K562 (cell line): ENCODE measurements around the gene ARHGAP24. TPM values are rescaled to one million over a fixed set of nuclear protein-coding genes. Genes with fewer than 3 reads are reported as not detected.

Experiments used
- ATAC-seq: fragments of 200-7000 bp; cut with Tn5 transposase; 3 replicates; pipeline ENCODE4 v1.9.1; 2020; ENCODE audit warnings: moderate library complexity
- BruUV-seq: library from RNA; stranded (reverse); fragments of 400-500 nt; replicated peaks from 2 replicates; lab custom pipeline; 2021; lab: Mats Ljungman, UMichigan
- CTCF ChIA-PET: fragments of 300-600 bp; formaldehyde crosslinking; extraction: SDS; loops from one replicate; lab custom pipeline; 2021; ENCODE audit warnings: low intra/inter-chr PET ratio; lab: Yijun Ruan, JAX
- POLR2A ChIA-PET: fragments of 300-600, 350-650 bp; sonication (Branson Sonifier 250); formaldehyde crosslinking; extraction: SDS; loops from one replicate; lab custom pipeline; 2021; ENCODE audit warnings: antibody characterized with exemption, inconsistent platforms; lab: Yijun Ruan, JAX
- DNase-seq, 4 experiments: peaks; one replicate each; pipeline versions ENCODE4 v3.0.0 to v3.0.0-alpha.2; 2011 to 2018; ENCODE audit warnings: low spot score in 3 of 4, mixed read lengths in 3 of 4; ENCODE audit errors: extremely low read depth in 1 of 4
- FAIRE-seq: peaks from 2 replicates; lab custom pipeline; 2011; peaks lifted over from hg19 to GRCh38; lab: Jason Lieb, UNC
- H2AFZ ChIP-seq: 2 replicates; pipeline ENCODE4 v1.6.0; 2011; ENCODE audit warnings: low read depth, low read length, control low read depth, inconsistent platforms
- H3K27ac ChIP-seq: fragments of 200-600 bp; 3 replicates; pipeline ENCODE4 v1.8.0; 2011; ENCODE audit warnings: low read depth, mild to moderate bottlenecking, control low read depth, inconsistent platforms, low read length, moderate library complexity, mixed read lengths; ENCODE audit errors: extremely low read depth
- H3K27me3 ChIP-seq, 2 experiments: fragments of 300-600 bp in 1 of 2; 2 replicates in 1 of 2; 3 replicates in 1 of 2; pipeline versions ENCODE4 v1.6.0 to v1.8.0; 2011; ENCODE audit warnings: inconsistent platforms in 2 of 2, low read length in 2 of 2, mild to moderate bottlenecking in 1 of 2, mixed read lengths in 1 of 2, moderate library complexity in 1 of 2; ENCODE audit not compliant: control insufficient read depth in 2 of 2, insufficient read depth in 2 of 2
- H3K36me3 ChIP-seq: fragments of 300-600 bp; 3 replicates; pipeline ENCODE4 v1.8.0; 2011; ENCODE audit warnings: mild to moderate bottlenecking, low read length, inconsistent platforms; ENCODE audit not compliant: control insufficient read depth, insufficient read depth
- H3K4me1 ChIP-seq, 2 experiments: fragments of 200-600 bp in 1 of 2; replicated peaks in 1 of 2; 2 replicates in 1 of 2; 3 replicates in 1 of 2; pipeline versions ENCODE4 v1.5.1 to v1.8.0; 2011; ENCODE audit warnings: inconsistent platforms in 2 of 2, low read length in 2 of 2, mild to moderate bottlenecking in 1 of 2, mixed read lengths in 1 of 2, moderate library complexity in 1 of 2; ENCODE audit not compliant: control insufficient read depth in 2 of 2, insufficient read depth in 2 of 2
- H3K4me2 ChIP-seq: 2 replicates; pipeline ENCODE4 v1.6.1; 2011; ENCODE audit warnings: low read length, control low read depth, inconsistent platforms, mixed read lengths; ENCODE audit not compliant: insufficient read depth
- H3K4me3 ChIP-seq: fragments of 200-600 bp; sonication (generic), shearing (Covaris generic); 2 replicates; pipeline ENCODE4 v1.5.1; 2016; ENCODE audit warnings: control low read depth, inconsistent platforms
- H3K79me2 ChIP-seq: fragments of 200-600 bp; 3 replicates; pipeline ENCODE4 v1.8.0; 2011; ENCODE audit warnings: low read length, inconsistent platforms; ENCODE audit not compliant: control insufficient read depth, insufficient read depth
- H3K9ac ChIP-seq, 2 experiments: 2 replicates each; pipeline versions ENCODE4 v1.6.0 to v1.6.1; 2011; ENCODE audit warnings: low read depth in 2 of 2, low read length in 2 of 2, control low read depth in 1 of 2, inconsistent platforms in 1 of 2, mild to moderate bottlenecking in 1 of 2, mixed read lengths in 1 of 2; ENCODE audit not compliant: insufficient read depth in 1 of 2
- H3K9me1 ChIP-seq: one replicate; pipeline ENCODE4 v1.6.0; 2011; ENCODE audit warnings: inconsistent platforms, mild to moderate bottlenecking, low read length, moderate library complexity; ENCODE audit not compliant: control insufficient read depth, insufficient read depth
- H3K9me3 ChIP-seq: replicated peaks from 2 replicates; pipeline ENCODE4 v1.5.1; 2011; ENCODE audit warnings: low read depth, low read length, inconsistent platforms; ENCODE audit not compliant: control insufficient read depth, insufficient read depth
- H4K20me1 ChIP-seq: replicated peaks from 2 replicates; pipeline ENCODE4 v1.6.1; 2011; ENCODE audit warnings: low read length, inconsistent platforms, mixed read lengths; ENCODE audit not compliant: control insufficient read depth, insufficient read depth
- ATF1 ChIP-seq, 2 experiments: fragments of 450-650 bp in 1 of 2; IDR thresholded peaks; 2 replicates each; pipeline ENCODE4 v1.6.1; 2016; ENCODE audit warnings: missing compliant biosample characterization in 1 of 2, missing genetic modification characterization in 1 of 2
- NCOA6 ChIP-seq: fragments of 450-650 bp; IDR thresholded peaks from 2 replicates; pipeline ENCODE4 v1.6.1; 2017; ENCODE audit warnings: mild to moderate bottlenecking
- POLR2AphosphoS5 ChIP-seq: IDR thresholded peaks from 2 replicates; pipeline ENCODE4 v1.6.1; 2011; ENCODE audit warnings: mild to moderate bottlenecking, low read depth, low read length, moderate library complexity; ENCODE audit not compliant: control insufficient read depth, insufficient read depth
- THAP7 ChIP-seq: fragments of 250-450 bp; sonication (Bioruptor Pico); IDR thresholded peaks from 2 replicates; pipeline ENCODE4 v1.5.0; 2021
- TSC22D4 ChIP-seq: fragments of 450-650 bp; IDR thresholded peaks from 2 replicates; pipeline ENCODE4 v1.6.1; 2016; ENCODE audit warnings: missing genetic modification characterization, missing biosample characterization, control low read depth
- U2AF1 ChIP-seq: fragments of 200-400 bp; formaldehyde crosslinking; optimal IDR thresholded peaks from 2 replicates; pipeline ENCODE3; 2017; ENCODE audit warnings: mild to moderate bottlenecking, low read depth, low read length, moderate library complexity
- U2AF2 ChIP-seq: fragments of 200-400 bp; formaldehyde crosslinking; optimal IDR thresholded peaks from 2 replicates; pipeline ENCODE3; 2017; ENCODE audit warnings: low read depth, mild to moderate bottlenecking, low read length
- ZBED1 ChIP-seq: IDR thresholded peaks from 2 replicates; pipeline ENCODE4 v1.6.1; 2014
- ZFP30 ChIP-seq: fragments of 250-450 bp; sonication (Bioruptor Pico); IDR thresholded peaks from 2 replicates; pipeline ENCODE4 v1.8.0; 2022; ENCODE audit warnings: moderate library complexity, mild to moderate bottlenecking, inconsistent platforms, borderline replicate concordance
- ZNF511 ChIP-seq: sonication (generic); formaldehyde crosslinking; IDR thresholded peaks from 2 replicates; pipeline ENCODE4 v1.8.0; 2022; ENCODE audit warnings: mild to moderate bottlenecking, missing genetic modification reagents
- WGBS: fragments of 100-300 bp; shearing (Covaris generic); methylation state at CpG from one replicate; pipeline ENCODE4 v1.1.6; 2016; ENCODE audit warnings: low coverage, mixed read lengths; ENCODE audit not compliant: insufficient coverage; ENCODE audit errors: missing lambda C conversion rate; 5-methylcytosine and 5-hydroxymethylcytosine counted together
- in situ Hi-C: fragments of 300-500 bp; cut with MboI; formaldehyde crosslinking; loops from 4 replicates; pipeline ENCODE4 v1.15.0; 2018; ENCODE audit warnings: inconsistent platforms, mixed read lengths
- intact Hi-C: fragments of 100-400 bp; cut with micrococcal nuclease; formaldehyde crosslinking; loops from 2 replicates; pipeline ENCODE4 v1.14.2; 2022
- polyA plus RNA-seq, 8 experiments: library from polyadenylated mRNA; depleted of rRNA in 4 of 8; stranded (reverse) in 5 of 8; unstranded in 3 of 8; fragments of >200 nt; fragmentation: Nextera tagmentation in 2 of 8; fragmentation: Illumina TruSeq in 1 of 8; extraction: Ambion mirVana in 2 of 8; extraction: Trizol in 1 of 8; gene quantifications; 2 replicates each; pipeline versions ENCODE4 v1.2.1 to v1.2.3, GENCODE V29; 2011 to 2014; ENCODE audit warnings: inconsistent platforms in 1 of 8, missing spikeins in 1 of 8
- total RNA-seq, 7 experiments: library from RNA; depleted of rRNA in 6 of 7; stranded (reverse); fragments of >200 nt in 6 of 7; fragmentation: Illumina TruSeq in 2 of 7; extraction: Trizol in 2 of 7; gene quantifications; 2 replicates each; pipeline versions ENCODE4 v1.2.1 to v1.2.3, GENCODE V29; 2011 to 2021; ENCODE audit warnings: low replicate concordance in 1 of 7

Gene ARHGAP24
- total and polyA plus RNA-seq, 9 of the 15 experiments (the other 6 are each of a cell fraction or from before 2014, with no cell fraction given), result 8.0 to 22.6 (median 14.0) TPM

DNA sequence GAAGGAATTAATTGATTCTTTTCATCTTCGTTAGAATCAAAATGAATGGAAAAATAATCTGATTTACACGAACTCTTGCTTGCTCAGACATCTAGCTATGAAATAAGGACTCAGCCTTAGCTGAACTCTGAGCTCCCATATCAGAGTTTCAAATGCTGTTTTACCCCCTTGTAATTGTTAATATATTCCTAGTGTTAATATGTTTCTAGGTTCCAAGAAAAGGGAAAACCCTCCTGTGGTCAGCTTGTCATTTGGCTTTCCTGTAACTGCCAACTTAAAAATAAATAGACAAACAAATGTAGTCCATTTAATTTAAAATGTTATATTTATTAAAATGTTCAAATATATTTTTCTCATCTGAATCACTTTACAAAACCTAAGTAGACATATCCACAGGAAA lies 432.1 kb downstream of the ARHGAP24 start:
- no peak overlapping the region for H3K4me3 ChIP-seq
- intact Hi-C loops (no loop called here), in situ Hi-C loops (no loop called here)
- no peaks in the 10 kb centered on the region for H3K27me3 ChIP-seq
- BruUV-seq, result no TSS peak
- H3K79me2 ChIP-seq, result no peaks in the 10 kb centered on the region
- FAIRE-seq (no peak), DNase-seq (no peak), ATAC-seq (no peak)
- H3K4me2 ChIP-seq, result no peak overlapping the region
- WGBS, result 35% methylated on average over 2 of the region's 2 CpGs
- no peak overlapping the region for H3K9ac ChIP-seq
- ChIA-PET CTCF (no interaction called here), POLR2A (no interaction called here)
- H3K9me3 ChIP-seq, result no peaks in the 10 kb centered on the region
- peaks cover 0 to 4% of the 10 kb centered on the region in 2 experiments; a peak in 1 of 5 replicates for H3K4me1 ChIP-seq
- no peaks in the 10 kb centered on the region for H3K36me3 ChIP-seq
- no peak overlapping the region for H2AFZ ChIP-seq
- TF ChIP-seq U2AF1, result no peak
- no peaks in the 10 kb centered on the region for H4K20me1 ChIP-seq
- H3K27ac ChIP-seq, result no peak overlapping the region
- H3K9me1 ChIP-seq, result no peaks in the 10 kb centered on the region

DNA sequence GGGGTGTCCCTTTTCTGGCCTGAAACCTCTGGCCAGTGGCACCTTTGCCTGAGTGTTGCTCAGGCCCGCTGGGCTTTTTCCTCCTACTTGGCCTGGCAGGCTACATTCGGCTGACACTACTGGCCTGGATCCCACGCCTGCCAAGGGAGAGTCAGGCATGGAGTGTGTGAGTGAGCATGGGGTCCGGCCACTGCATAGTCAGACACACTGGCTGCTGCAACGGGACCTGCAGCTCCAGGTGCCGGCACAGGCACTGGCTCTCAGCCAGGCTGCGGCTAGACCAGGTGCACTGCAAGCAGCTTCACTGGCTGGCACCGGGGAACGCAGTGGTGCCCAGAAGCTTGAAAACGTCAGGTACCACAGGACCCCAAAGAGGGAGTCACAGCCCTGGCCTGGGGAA lies 434.9 kb downstream of the ARHGAP24 start:
- no peaks in the 10 kb centered on the region for H3K36me3 ChIP-seq
- TF ChIP-seq ZNF511 (CRISPR knock-in tag) (no peak), ZFP30 (CRISPR knock-in tag) (no peak), NCOA6 (no peak), THAP7 (no peak), TSC22D4 (tag) (no peak), ATF1 (CRISPR knock-in tag; IDR thresholded peaks at IDR 0.05) (no peak), ATF1 (tag; IDR thresholded peaks at IDR 0.05) (no peak), U2AF2 (no peak), ZBED1 (no peak), POLR2AphosphoS5 (no peak)
- TF ChIP-seq, all 486 proteins: peak for 0
- Histone ChIP-seq H4K20me1 (no peaks in the 10 kb centered on the region), H3K4me2 (no peak overlapping the region), H3K9ac (no peak overlapping the region), H2AFZ (no peak overlapping the region), H3K4me1 (peaks cover 0 to 4% of the 10 kb centered on the region in 2 experiments; a peak in 1 of 5 replicates), H3K9me3 (no peaks in the 10 kb centered on the region), H3K27me3 (no peaks in the 10 kb centered on the region), H3K27ac (no peak overlapping the region), H3K79me2 (no peaks in the 10 kb centered on the region), H3K9me1 (no peaks in the 10 kb centered on the region), H3K4me3 (no peak overlapping the region)
- DNase-seq (no peak), ATAC-seq (no peak), FAIRE-seq (no peak)
- 45% methylated on average over 10 of the region's 10 CpGs for WGBS
- intact Hi-C loops (no loop called here), in situ Hi-C loops (no loop called here)
- ChIA-PET POLR2A (interaction anchor here (1.6 kb wide), 1 partner anchor 11 kb away, joined by 3 read pairs; no protein-coding TSS in a partner anchor), CTCF (no interaction called here)
- BruUV-seq, result no TSS peak
